GM18498 (cell line): ENCODE results near the gene MICAL3.

Experiments used
- ATAC-seq: cut with Tn5 transposase; IDR thresholded peaks from one replicate; pipeline ENCODE4 v1.9.1; 2021; ENCODE audit warnings: mild to moderate bottlenecking, moderate library complexity; ENCODE audit not compliant: unreplicated experiment

MICAL3 gene

GRCh38 chr22:17824457-17824856 lies 199.9 kb downstream of the MICAL3 start:
- ATAC-seq: no peak

GRCh38 chr22:17823964-17824363 lies 200.4 kb downstream of the MICAL3 start:
- ATAC-seq: no peak

GRCh38 chr22:17823226-17823625 lies 201.1 kb downstream of the MICAL3 start:
- no peak for ATAC-seq

GRCh38 chr22:17822087-17822486 lies 202.3 kb downstream of the MICAL3 start:
- ATAC-seq: no peak

DNA sequence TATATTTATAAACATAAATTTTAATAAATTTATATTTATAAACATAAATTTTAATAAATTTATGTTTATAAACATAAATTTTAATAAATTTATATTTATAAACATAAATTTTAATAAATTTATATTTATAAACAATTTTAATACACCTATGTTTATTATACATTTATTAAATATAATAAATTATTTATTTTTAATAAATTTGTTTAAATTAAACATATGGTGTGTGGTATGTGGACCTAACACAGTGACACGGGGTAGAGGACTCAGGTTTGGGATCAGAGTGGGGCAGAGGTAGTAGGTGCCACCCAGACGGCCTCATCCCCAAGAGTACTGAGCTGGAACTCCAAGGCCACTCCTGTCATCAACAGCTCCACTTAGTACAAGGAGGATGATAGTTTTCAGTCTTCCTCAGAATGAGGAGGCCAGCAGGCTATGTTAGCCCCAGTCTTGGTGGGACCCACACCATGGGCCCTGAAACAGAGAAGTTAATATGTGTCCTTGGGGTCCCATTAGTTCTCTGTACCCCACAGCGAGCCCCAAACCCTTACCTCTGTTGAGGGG lies 203.4 kb downstream of the MICAL3 start:
- no peak for ATAC-seq

DNA sequence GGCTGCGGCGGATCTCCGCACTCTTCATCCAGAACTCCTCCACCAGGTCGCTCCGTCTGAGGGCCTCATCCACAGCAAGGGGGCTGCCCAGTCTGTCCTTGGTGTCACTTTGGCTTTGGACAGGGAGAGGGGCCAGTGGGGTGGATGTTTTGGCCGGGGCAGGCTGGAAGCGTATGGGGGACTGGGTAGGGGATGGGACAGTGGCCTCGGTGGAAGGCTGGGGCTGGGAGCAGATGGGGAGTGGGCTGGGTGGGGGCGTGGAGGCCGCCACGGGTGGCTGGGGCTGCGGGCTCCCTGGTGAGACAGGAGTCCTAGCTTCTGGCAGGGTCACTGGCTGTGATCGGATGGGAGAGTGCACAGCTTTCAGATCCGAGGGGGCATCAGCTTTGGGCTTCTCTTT lies 205.7 kb downstream of the MICAL3 start:
- ATAC-seq: no peak

DNA sequence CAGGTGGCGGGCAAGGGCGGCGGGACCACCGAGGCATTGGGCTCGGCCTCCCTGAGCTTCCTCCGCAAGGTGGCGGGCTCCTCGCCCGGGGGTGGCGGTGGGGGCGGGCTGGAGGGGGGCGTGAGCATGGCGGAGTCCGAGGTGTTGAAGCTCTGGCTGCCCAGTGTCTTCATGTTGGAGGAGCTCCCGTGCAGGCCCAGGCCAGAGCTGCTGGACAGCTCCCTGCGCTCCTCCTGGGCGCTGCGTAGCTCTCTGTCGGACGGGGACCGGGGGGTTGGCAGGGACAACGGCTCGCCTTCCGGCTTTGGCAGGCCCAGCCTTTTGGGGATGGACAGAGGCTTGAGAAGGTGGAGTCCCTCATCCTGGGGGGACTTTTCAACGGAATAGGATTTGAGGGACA lies 206.2 kb downstream of the MICAL3 start:
- ATAC-seq: no peak

DNA sequence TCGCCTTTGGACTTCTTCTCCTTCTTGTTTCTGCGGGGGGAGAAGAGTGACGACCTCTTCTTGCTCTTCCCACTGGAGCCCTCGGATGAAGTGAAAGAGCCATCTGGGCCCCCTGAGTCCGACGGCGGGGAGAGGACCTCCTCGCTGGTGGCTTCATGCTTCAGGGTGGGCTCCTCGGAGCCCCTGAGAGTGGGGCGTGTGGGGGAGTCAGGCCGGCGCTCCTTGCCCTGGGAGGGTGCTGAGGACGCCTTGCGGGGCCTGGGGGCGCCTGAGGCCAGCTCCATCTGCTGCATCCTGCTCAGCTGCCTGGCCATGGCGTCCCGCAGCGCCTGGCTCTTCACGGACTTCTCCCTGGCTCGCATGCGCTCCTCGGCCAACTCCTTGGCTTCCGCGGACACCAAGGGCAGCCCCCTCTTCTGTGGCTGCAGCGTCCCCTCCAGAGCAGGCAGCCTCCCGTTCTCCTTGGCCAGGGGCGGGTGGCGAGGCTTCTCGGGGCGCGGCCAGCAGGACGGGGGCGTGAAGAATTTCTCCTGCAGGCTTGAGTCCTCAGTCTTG lies 206.8 kb downstream of the MICAL3 start:
- no peak for ATAC-seq

GRCh38 chr22:17817079-17817478 lies 207.3 kb downstream of the MICAL3 start:
- ATAC-seq: no peak

DNA sequence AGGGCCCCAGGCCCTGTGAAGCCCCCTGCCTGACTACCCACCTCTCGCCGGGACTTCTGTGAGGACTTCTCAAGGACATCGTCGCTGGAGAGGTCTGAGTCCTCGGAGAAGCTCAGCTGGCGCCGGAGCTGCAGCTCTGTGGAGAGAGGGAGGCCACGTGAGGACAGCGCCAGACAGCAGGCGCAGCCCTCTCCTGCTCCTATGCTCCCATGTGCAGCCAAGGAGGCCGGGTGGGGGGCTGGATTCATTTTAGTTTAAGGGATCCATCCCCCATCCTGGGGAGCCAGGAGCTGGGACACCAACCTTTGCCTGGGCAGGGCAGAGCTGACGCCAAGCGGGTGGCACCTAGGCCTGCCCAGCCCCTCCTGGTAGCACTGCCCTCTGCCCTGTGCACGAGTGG lies 207.7 kb downstream of the MICAL3 start:
- ATAC-seq: no peak

DNA sequence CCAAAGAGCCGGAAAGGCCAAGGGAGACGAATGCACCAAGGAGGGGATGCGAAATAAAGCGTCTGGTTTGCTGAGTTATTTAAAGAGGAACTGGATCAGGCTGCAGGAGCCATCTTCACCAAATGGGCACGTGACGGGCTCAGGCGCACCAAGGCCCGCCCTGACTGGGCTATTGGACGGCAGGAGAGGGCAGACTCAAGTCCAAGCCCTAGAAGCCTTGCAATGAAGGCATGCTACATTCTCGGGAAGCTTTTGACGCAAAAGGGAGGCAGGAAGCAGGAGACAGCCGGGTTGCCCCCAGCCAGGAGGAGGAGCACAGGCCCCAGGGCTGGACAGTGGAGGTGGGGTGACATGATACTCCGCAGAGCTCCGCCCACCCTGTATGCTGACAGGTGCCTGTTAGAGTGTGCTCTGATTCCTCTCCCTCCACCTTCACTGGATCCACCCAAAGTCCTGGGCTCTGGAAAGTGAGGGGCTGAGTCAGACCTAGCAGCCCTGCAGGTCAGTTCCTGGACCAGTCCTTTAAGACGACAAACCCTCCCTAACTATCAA lies 208.6 kb downstream of the MICAL3 start:
- ATAC-seq: no peak

DNA sequence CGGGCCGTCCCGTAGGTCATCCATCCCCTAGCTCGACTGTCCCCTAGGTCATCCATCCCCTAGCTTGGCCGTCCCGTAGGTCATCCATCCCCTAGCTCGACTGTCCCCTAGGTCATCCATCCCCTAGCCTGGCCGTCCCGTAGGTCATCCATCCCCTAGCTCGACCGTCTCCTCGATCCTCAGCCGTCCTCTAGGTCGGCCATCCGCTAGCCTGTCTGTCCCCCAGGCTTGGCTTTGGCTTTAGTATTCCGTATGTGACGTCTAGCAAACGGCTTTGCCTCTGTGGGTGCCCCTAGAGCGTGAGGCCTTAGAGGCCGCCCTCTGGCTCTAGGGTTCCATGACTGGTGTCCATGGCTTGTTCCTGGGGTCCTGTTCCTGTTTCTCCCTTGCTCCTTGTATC lies 209.5 kb downstream of the MICAL3 start:
- no peak for ATAC-seq

DNA sequence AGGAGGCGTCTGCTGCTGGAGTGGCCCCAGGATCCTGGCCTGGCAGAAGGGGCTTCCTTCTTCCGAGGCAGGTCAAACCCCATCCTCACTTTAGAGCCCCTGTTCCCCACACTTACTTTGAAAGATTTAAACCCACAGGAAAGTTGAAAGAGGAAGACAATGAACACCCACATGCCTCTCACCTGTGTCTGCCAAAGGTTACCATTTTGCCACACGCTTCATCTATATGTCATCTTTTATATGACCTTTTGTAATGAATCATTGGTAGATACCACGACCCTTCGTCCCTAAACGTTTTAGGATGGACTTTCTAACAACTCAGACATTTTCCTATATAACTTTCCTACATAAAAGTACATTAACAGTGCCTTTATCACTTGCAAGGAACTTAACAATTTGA lies 210.3 kb downstream of the MICAL3 start:
- no peak for ATAC-seq

GRCh38 chr22:17811119-17811518 lies 213.2 kb downstream of the MICAL3 start:
- no peak for ATAC-seq

DNA sequence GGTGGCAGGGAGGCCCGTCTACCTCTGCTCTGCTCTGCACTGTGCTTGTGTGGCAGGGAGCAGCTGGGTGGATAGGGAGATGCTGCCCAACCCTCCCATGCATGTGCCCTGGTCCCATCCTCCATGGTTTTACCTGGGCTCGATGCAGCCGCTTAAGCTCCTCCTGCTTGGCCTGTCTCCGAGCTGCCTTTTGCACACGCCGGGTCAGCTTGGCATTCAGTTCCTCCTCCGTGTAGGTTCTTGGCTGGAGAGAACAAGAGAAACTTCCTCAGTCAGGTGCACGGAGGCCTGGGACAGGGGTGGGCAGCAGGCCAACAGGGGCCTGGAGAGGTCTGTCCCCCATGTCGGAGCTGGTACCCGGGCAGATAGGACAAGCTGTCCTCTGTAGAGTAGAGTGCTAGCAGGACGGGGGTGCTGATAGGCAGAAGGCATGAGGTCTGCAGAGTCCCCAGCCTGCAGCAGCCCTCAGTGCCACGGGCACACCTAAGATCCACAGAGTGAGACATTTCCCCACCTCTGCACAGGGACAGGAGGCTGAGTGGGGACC lies 213.7 kb downstream of the MICAL3 start:
- no peak for ATAC-seq

GRCh38 chr22:17808693-17809403 lies 215.5 kb downstream of the MICAL3 start:
- ATAC-seq: no peak

DNA sequence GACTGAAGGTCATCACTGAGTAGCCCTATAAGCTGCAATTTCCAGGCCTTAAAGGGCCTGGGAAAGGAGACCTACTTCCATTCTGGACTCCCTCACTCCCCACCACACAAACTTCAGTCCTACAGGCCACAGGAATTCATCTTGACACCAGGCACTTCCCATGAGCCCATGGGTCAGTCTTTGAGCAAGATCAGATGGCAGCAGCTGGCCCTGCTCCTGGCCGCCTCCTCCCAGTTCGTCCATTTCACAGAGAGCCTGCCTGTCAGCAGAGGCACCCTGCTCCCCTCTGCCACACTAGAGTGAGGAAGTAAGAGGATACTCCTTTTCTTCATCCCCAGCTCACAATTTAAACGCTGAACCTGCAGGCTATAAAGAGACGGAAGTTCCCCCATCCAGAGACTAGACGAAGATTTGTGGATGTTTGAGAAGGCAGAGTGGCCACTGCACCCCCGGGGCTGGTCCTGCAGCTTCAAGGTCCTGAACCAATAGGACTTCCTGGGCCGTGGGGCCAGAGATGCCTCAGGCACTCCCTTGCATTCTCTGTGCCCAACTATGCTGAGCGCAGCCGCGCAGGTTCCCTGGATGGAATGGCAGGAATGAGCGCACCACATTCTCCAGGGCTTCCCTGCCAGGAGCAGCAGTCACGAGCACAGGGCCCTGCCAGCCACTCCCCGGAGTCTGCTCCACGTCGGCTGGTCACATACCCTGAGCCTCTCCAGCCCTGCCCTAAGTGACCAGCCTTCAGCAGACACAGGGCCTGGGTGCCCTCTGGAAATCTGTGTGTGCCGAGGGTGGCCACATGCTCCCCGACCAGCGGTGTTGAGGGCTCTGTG lies 216.6 kb downstream of the MICAL3 start:
- no peak for ATAC-seq

DNA sequence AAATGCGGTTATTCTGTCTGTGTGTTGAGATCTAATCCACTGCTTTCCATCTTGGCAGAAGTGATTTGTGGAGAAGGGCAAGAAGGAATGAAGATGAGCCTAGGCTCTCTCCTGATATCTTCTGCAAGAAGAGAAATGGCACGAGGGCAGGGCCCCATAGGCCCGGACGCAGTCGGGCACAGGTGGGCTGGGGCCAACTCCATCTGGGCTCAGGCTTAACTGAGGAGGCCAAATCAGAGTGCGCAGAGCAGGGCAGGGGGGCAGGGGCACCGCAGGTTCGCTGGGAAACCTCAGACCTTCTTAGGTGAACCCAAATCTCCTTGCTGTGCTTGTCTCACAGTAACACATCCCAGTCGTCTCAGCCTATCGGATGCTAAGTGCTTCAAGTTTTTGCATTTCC lies 217.3 kb downstream of the MICAL3 start:
- no peak for ATAC-seq

- ATAC-seq: no peak
Observed at GRCh38 chr22:17806437-17806836, 217.9 kb downstream of the MICAL3 start.

GRCh38 chr22:17804331-17805080 lies 219.9 kb downstream of the MICAL3 start:
- no peak for ATAC-seq
